Activated CD4-positive, alpha-beta T cell treated with anti-CD3 and anti-CD28 coated beads, Interleukin-2, Interleukin-6, amounts not matched to agents 100 ng/mL and 50 ng/mL, durations not matched to agents 16 hours and 8 hours (primary cell): ENCODE results near the gene SMYD1.

Source experiments
- DNase-seq: peaks from one replicate; pipeline ENCODE4 v3.0.0-alpha.2; 2020

The SMYD1 gene

GRCh38 chr2:88147145-88147544 lies 79.5 kb downstream of the SMYD1 start:
- no peak for DNase-seq

DNA sequence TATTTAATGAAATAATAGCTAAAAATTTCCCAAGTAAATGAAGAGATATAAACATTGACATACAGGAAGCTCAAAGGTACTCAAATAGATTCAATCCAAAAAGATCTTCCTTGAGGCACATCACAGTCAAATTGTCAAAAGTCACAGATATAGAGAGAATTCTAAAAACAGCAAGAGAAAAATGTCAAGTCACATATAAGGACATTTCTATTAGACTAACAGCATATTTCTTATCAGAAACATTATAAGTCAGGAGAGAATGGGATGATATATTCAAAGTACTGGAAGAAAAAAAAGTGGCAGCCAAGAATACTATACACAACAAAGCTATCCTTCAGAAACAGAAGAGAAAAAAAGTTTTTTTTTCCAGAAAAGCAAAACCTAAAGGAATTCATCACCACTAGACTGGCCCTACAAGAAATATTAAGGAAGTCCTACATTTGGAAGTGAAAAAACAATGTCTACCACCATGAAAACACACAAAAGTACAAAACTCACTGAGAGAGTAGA lies 81.4 kb downstream of the SMYD1 start:
- DNase-seq: no peak

GRCh38 chr2:88159481-88159880 lies 91.9 kb downstream of the SMYD1 start:
- no peak for DNase-seq

- peak; percentile 73 for DNase-seq
These were observed 92.4 kb downstream of the SMYD1 start for GRCh38 chr2:88159955-88160415.

GRCh38 chr2:88160517-88160916 lies 92.9 kb downstream of the SMYD1 start:
- no peak for DNase-seq

GRCh38 chr2:88161446-88162244 lies 94.0 kb downstream of the SMYD1 start:
- no peak for DNase-seq
